ENCODE data around the gene TCF20.

Gene TCF20

GRCh38 chr22:42314709-42315391, 44.4 kb upstream of the TCF20 start:
- H3K4me3 ChIP-seq (ENCODE audit: low read length): no peak overlapping the region
- no peak for TF ChIP-seq CTCF (IDR thresholded peaks at IDR 0.05; ENCODE audit: insufficient read depth, low read depth, low read length, missing control alignments)
- DNase-seq (ENCODE audit: low read depth): no peak

- H3K4me3 ChIP-seq (ENCODE audit: low read length): no peak overlapping the region
- peak; percentile 88 for DNase-seq (ENCODE audit: low read depth)
Observed at GRCh38 chr22:42313804-42314581, 43.5 kb upstream of the TCF20 start.

GRCh38 chr22:42313204-42313603, 42.8 kb upstream of the TCF20 start:
- no peak overlapping the region for H3K4me3 ChIP-seq (ENCODE audit: low read length)
- DNase-seq (ENCODE audit: low read depth): no peak
- no peak for TF ChIP-seq CTCF (IDR thresholded peaks at IDR 0.05; ENCODE audit: insufficient read depth, low read depth, low read length, missing control alignments)

More at GRCh38 chr22:42313804-42314581, 43.5 kb upstream of the TCF20 start:
- TF ChIP-seq CTCF (IDR thresholded peaks at IDR 0.05; ENCODE audit: insufficient read depth, low read depth, low read length, missing control alignments): peak; percentile 49

- no peak for TF ChIP-seq CTCF (IDR thresholded peaks at IDR 0.05; ENCODE audit: insufficient read depth, low read depth, low read length, missing control alignments)
- no peak for DNase-seq (ENCODE audit: low read depth)
- no peak overlapping the region for H3K4me3 ChIP-seq (ENCODE audit: low read length)
Observed at GRCh38 chr22:42310291-42311015, 40.0 kb upstream of the TCF20 start.

GRCh38 chr22:42309865-42310264, 39.4 kb upstream of the TCF20 start:
- no peak overlapping the region for H3K4me3 ChIP-seq (ENCODE audit: low read length)
- no peak for TF ChIP-seq CTCF (IDR thresholded peaks at IDR 0.05; ENCODE audit: insufficient read depth, low read depth, low read length, missing control alignments)
- DNase-seq (ENCODE audit: low read depth): no peak

GRCh38 chr22:42308892-42309468, 38.5 kb upstream of the TCF20 start:
- DNase-seq (ENCODE audit: low read depth): no peak
- no peak overlapping the region for H3K4me3 ChIP-seq (ENCODE audit: low read length)
- peak; percentile 4 for TF ChIP-seq CTCF (IDR thresholded peaks at IDR 0.05; ENCODE audit: insufficient read depth, low read depth, low read length, missing control alignments)
